GM12891 (cell line): ENCODE data around the gene ERI2.

Experiments
- POLR2A ChIP-seq: IDR thresholded peaks from 2 replicates; pipeline ENCODE4 v1.6.1; 2011; ENCODE audit warnings: low read depth, low read length, control low read depth
- POLR2AphosphoS5 ChIP-seq: IDR thresholded peaks from 2 replicates; pipeline ENCODE4 v1.6.1; 2011; ENCODE audit warnings: low read depth, low read length, control low read depth

- no peak for TF ChIP-seq POLR2A
- TF ChIP-seq POLR2AphosphoS5, result no peak
Measured at GRCh38 chr16:20850981-20851380, 44.7 kb upstream of the ERI2 start.
